Right lobe of liver (tissue), 4 donors: ENCODE data around the gene MAIP1.

Source experiments
- POLR2A ChIP-seq: fragments of 450-650 bp; IDR thresholded peaks from one replicate; pipeline ENCODE4 v1.6.1; 2017; ENCODE audit warnings: antibody characterized with exemption, mild to moderate bottlenecking
- TF ChIP-seq, protein P1 (sequence below), 4 donors: fragments of 200-600 bp in 3 of 4; fragments of 450-650 bp in 1 of 4; IDR thresholded peaks; one replicate each; pipeline versions ENCODE4 v1.5.1 to v1.8.0; 2016 to 2022; ENCODE audit warnings: antibody characterized with exemption in 4 of 4, mild to moderate bottlenecking in 2 of 4
- donor health status: DM: no; HTN: no; CAD: no.
- donor health status: DM: no; HTN: no; CAD: no.
- donor health status: DM: no; HTN: yes; CAD: no.

GRCh38 chr2:199982126-199982843 is 26.9 kb downstream of the MAIP1 start:
- TF ChIP-seq, protein P1, sequence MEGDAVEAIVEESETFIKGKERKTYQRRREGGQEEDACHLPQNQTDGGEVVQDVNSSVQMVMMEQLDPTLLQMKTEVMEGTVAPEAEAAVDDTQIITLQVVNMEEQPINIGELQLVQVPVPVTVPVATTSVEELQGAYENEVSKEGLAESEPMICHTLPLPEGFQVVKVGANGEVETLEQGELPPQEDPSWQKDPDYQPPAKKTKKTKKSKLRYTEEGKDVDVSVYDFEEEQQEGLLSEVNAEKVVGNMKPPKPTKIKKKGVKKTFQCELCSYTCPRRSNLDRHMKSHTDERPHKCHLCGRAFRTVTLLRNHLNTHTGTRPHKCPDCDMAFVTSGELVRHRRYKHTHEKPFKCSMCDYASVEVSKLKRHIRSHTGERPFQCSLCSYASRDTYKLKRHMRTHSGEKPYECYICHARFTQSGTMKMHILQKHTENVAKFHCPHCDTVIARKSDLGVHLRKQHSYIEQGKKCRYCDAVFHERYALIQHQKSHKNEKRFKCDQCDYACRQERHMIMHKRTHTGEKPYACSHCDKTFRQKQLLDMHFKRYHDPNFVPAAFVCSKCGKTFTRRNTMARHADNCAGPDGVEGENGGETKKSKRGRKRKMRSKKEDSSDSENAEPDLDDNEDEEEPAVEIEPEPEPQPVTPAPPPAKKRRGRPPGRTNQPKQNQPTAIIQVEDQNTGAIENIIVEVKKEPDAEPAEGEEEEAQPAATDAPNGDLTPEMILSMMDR (IDR thresholded peaks at IDR 0.05), result no peak
- TF ChIP-seq POLR2A, result no peak
